Fibroblast of pulmonary artery (primary cell): ENCODE data around the gene MAT1A.
"Not testable (repeated sequence)": the region's sequence is repeated elsewhere in the genome, so short reads cannot be mapped to it uniquely, and the experiment has no call there.

Source experiments
- DNase-seq: peaks from one replicate; pipeline ENCODE4 v3.0.0-alpha.2; 2010; ENCODE audit warnings: low read depth
- H3K4me3 ChIP-seq: replicated peaks from 2 replicates; pipeline ENCODE4 v1.5.1; 2011; ENCODE audit warnings: low read depth, mild to moderate bottlenecking, control low read depth, low read length, moderate library complexity

MAT1A gene

GRCh38 chr10:80223031-80223419 is 66.4 kb downstream of the MAT1A start:
- DNase-seq, H3K4me3 ChIP-seq: not testable (repeated sequence)
